ENCODE data around the gene AZI2. TPM values are rescaled to one million over a fixed set of nuclear protein-coding genes. Genes with fewer than 3 reads are reported as not detected.

AZI2 gene
- total and polyA plus RNA-seq, 3 donors from 2014 or later = 46.6 to 56.9 (median 53.8) TPM

DNA sequence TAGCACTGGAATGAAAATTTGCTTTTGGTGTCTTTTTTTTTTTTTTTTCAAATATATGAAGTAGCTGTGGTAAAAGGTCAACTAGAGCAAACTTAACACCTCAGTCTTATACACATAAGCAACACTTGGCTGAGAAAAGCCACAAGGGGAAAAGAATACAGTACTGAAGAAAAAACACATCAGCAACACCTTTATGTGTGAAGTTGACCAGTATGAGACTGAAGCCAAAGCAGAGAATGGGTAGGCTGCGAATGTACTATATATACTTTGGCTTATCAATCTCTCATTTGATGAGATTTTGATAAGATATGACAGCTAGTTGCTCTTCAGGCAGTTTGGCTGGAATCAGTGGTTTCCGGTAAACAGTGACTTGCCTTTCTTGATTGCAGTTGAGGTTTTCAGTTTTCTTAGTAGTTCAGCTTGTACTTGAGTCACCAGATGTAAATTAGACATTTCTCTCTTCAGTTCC is 22.1 kb downstream of the AZI2 start:
- DNase-seq = no peak
- Histone ChIP-seq H3K27me3 (no peaks in the 10 kb centered on the region), H3K27ac (no peak overlapping the region), H3K4me3 (no peak overlapping the region), H3K9me3 (no peaks in the 10 kb centered on the region), H3K4me1 (no peaks in the 10 kb centered on the region), H3K36me3 (ENCODE audit: low read depth, missing control alignments) (no peaks in the 10 kb centered on the region)
- TF ChIP-seq, protein P1, sequence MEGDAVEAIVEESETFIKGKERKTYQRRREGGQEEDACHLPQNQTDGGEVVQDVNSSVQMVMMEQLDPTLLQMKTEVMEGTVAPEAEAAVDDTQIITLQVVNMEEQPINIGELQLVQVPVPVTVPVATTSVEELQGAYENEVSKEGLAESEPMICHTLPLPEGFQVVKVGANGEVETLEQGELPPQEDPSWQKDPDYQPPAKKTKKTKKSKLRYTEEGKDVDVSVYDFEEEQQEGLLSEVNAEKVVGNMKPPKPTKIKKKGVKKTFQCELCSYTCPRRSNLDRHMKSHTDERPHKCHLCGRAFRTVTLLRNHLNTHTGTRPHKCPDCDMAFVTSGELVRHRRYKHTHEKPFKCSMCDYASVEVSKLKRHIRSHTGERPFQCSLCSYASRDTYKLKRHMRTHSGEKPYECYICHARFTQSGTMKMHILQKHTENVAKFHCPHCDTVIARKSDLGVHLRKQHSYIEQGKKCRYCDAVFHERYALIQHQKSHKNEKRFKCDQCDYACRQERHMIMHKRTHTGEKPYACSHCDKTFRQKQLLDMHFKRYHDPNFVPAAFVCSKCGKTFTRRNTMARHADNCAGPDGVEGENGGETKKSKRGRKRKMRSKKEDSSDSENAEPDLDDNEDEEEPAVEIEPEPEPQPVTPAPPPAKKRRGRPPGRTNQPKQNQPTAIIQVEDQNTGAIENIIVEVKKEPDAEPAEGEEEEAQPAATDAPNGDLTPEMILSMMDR (IDR thresholded peaks at IDR 0.05) = no peak
- TF ChIP-seq POLR2A (IDR thresholded peaks at IDR 0.05) = no peak
- WGBS, 2 donors = 86 to 87% methylated on average over 2 of the region's 2 CpGs
- intact Hi-C loops (cut with DNase I; ENCODE audit: low total_unique reads) = loop anchor here (5.0 kb wide), 1 partner anchor 614 kb away; no protein-coding TSS in a partner anchor

DNA sequence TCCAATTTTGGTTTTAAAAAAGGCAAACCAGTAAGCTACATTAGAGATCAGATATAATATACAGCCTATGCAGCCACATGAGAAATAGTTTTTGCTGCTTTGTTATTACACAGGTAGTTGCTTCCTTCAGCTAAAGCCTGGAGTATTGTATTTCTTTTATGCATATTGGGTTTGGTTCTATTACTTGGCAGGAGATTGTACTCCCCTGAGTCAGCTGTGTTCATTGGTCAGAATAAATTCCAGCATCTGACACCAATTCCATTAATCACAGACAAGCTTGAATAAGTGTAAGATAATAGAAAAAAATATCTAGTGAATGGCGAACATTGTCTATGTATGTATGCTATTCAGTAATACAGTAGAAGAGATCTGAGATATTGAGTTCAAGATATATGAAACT is 26.2 kb downstream of the AZI2 start:
- no peak for TF ChIP-seq POLR2A (IDR thresholded peaks at IDR 0.05)
- WGBS, 2 donors = 83 to 88% methylated on average over 1 of the region's 1 CpG
- intact Hi-C loops (cut with DNase I; ENCODE audit: low total_unique reads) = no loop called here
- no peak overlapping the region for H3K4me3 ChIP-seq
- no peaks in the 10 kb centered on the region for H3K4me1 ChIP-seq
- DNase-seq = no peak
- no peaks in the 10 kb centered on the region for H3K27me3 ChIP-seq
- H3K9me3 ChIP-seq = no peaks in the 10 kb centered on the region
- no peaks in the 10 kb centered on the region for H3K36me3 ChIP-seq (ENCODE audit: low read depth, missing control alignments)
- no peak overlapping the region for H3K27ac ChIP-seq

DNA sequence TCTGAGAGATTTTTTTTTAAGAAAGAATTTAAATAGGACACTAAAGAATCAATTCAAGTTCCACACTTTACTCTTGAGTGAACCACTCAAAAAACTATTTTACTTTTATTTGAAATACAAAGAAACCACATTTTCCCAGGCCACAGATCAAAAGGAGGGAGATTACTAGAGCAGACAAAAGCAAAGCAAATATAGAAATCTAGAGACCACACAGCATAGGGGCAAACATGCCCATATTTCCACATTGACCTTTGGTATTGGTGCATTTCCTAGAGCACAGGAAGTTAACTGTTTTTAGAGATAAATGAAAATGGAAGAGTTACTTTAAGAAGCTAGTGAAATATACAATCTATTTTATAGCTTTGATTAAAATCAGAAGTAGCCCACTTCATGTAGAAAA is 27.6 kb downstream of the AZI2 start:
- no peaks in the 10 kb centered on the region for H3K36me3 ChIP-seq (ENCODE audit: low read depth, missing control alignments)
- H3K4me1 ChIP-seq = no peaks in the 10 kb centered on the region
- H3K27ac ChIP-seq = no peak overlapping the region
- no peaks in the 10 kb centered on the region for H3K9me3 ChIP-seq
- DNase-seq = no peak
- H3K4me3 ChIP-seq = no peak overlapping the region
- TF ChIP-seq POLR2A (IDR thresholded peaks at IDR 0.05) = no peak
- TF ChIP-seq, protein P1 (IDR thresholded peaks at IDR 0.05) = no peak
- intact Hi-C loops (cut with DNase I; ENCODE audit: low total_unique reads) = no loop called here
- no peaks in the 10 kb centered on the region for H3K27me3 ChIP-seq

GRCh38 chr3:28317438-28318022 is 31.1 kb downstream of the AZI2 start:
- peak; percentile 20 for DNase-seq
- 59 to 67% methylated on average over 2 of the region's 2 CpGs for WGBS, 2 donors
- no peak overlapping the region for H3K4me3 ChIP-seq
- no peaks in the 10 kb centered on the region for H3K36me3 ChIP-seq (ENCODE audit: low read depth, missing control alignments)
- TF ChIP-seq, protein P1 (IDR thresholded peaks at IDR 0.05) = peak in 2 of 3 experiments; percentile 10 to 38
- no peak for TF ChIP-seq POLR2A (IDR thresholded peaks at IDR 0.05)
- H3K9me3 ChIP-seq = no peaks in the 10 kb centered on the region
- intact Hi-C loops (cut with DNase I; ENCODE audit: low total_unique reads) = no loop called here
- H3K4me1 ChIP-seq = no peaks in the 10 kb centered on the region
- H3K27ac ChIP-seq = no peak overlapping the region
- no peaks in the 10 kb centered on the region for H3K27me3 ChIP-seq

DNA sequence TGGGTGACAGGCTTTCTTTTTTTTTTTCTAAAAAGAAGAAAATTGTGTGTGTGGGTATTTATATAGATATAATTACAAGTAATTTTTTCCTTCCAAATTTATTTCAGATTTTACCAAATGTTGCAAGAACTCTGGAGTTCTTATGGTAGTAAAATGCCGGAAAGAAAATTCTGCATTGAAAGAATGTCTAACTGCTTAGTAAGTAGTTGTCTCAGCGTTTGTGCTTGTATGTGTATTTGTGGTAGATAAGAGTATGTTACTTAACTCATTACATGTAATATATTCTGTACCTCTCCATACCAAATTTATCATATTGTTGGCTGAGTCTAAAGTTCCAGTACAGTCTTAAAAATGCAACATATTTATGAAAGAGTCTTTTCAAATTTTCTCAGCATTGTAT is 32.4 kb downstream of the AZI2 start:
- no peak for TF ChIP-seq POLR2A (IDR thresholded peaks at IDR 0.05)
- TF ChIP-seq, protein P1 (IDR thresholded peaks at IDR 0.05) = no peak
- no peak overlapping the region for H3K4me3 ChIP-seq
- DNase-seq = no peak
- no peaks in the 10 kb centered on the region for H3K36me3 ChIP-seq (ENCODE audit: low read depth, missing control alignments)
- no peak overlapping the region for H3K27ac ChIP-seq
- no peaks in the 10 kb centered on the region for H3K9me3 ChIP-seq
- no peaks in the 10 kb centered on the region for H3K27me3 ChIP-seq
- no peaks in the 10 kb centered on the region for H3K4me1 ChIP-seq
- WGBS, 2 donors = 83 to 84% methylated on average over 2 of the region's 2 CpGs
- intact Hi-C loops (cut with DNase I; ENCODE audit: low total_unique reads) = no loop called here

Measured in testis (tissue), 3 donors.